HG02943 (cell line): ENCODE results near the gene ARHGAP18.

Experiments
- ATAC-seq: cut with Tn5 transposase; IDR thresholded peaks from one replicate; pipeline ENCODE4 v1.9.1; 2021; ENCODE audit warnings: mild to moderate bottlenecking, low read depth, moderate library complexity; ENCODE audit not compliant: unreplicated experiment

Gene ARHGAP18

DNA sequence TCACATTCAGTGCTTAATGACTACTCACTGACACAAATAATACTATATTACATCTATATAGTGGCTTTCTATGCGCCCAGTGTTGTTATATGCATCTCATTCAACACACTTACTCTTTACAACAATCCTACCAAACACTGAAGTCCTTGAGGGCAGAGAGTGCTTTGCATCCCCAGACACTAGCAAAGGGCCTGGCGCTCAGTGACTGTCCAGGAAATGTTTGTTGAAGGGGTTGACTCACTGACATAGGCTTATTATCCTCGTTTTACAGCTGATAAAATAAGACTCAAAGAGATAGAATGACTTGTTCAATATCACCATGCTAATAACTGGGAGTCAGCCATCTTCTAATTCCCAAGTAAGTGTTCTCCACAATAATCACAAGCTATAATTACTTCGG, 163.3 kb downstream of the ARHGAP18 start:
- no peak for ATAC-seq

DNA sequence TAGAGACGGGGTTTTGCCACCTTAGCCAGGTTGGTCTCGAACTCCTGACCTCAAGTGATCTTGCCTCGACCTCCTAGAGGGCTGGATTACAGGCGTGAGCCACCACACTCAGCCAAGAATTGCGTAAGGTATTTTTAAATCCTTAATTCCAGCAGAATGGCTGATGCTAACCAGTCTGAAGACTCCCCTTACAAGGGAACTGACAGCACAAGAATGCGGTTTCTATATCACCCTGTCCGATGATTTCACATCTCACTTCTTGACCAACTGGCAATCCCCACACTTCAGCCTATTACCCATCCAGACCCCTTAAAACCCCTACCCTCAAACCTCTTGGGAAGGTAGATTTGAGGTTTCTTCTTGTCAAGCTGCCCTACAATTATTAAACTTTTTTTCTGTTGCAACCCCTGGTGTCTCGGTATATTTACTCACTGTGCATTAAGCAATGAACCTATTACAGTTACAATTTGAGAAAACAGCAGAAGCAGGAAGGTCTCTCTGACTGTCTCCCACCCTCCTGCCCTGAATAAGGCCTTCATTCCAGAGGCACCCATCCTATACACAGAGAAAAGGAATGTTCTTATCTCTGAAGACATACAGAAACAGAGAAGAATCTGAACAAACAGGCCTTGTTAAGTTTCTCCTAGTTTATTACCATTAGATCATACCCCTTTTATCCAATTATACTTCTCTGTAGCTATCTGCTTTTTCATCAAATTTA, 164.9 kb downstream of the ARHGAP18 start:
- no peak for ATAC-seq

DNA sequence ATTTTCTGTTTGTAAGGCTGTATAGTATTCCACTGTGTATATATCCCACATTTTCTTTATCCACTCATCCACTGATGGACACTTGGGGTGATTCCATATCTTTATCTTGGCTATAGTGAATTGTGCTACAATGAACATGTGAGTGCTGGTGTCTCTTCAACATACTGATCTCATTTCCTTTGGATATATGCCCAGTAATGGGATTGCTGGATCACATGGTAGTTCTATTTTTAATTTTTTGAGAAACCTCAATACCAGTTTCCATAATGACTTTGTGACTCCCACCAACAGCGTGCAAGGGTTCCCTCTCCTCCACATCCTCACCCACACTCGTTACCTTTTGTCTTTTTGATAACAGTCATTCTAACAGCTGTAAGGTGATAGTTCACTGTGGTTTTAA, 166.0 kb downstream of the ARHGAP18 start:
- no peak for ATAC-seq

DNA sequence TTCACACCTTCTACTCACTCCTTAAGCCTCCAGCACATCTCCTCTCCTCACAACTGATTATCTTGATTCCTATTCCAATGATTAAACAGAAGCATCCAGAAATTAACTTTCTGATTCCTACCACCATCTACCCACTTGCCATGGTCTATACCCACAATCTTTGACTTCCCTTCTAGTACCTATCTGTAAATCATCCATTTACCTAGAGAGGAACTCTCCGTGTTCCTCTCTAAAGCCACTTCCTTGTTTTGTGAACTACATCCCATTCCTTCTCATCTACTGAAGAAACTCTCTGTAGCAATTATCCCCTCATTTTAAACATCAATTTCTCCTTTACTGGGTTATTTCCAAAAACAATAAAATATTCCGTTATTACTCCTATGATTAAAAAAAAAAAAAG, 167.3 kb downstream of the ARHGAP18 start:
- no peak for ATAC-seq

DNA sequence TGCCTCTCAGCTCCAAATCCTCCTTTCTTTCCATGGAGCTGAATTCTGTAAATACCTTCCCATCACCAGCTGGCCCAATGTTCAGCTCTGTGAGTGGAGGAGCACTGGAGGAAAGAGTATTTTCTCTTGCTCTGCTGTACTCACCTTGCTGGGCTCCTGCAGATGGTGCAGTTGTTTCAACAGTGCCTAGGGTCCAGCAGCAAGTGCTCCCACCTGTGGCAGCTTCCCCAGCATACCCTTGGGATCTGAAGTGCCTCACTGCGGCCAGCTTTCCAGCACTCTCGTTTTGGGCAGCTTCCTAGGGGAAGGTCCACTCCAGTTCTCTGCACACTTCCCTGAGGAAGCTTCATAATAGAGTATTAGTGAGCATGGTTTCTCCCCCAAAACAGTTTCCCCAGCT, 170.9 kb downstream of the ARHGAP18 start:
- ATAC-seq, result no peak

DNA sequence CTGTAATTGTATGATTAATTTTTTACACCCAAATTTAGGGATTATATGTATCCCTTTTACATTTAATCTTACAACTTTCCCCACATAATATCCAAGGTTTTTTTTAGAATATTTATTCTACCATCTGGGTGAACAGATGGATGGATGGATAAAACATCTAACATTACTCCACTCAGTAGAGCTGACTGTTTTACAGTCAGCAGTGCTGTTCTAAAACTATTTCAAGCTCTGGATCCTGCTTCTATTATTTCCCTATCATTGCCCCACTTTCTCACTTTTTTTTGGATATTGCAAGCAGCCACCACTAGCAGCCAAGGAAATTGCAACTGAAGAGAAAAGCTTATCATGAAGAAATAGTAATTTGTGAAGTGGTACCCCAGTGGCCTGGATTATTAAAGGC, 173.7 kb downstream of the ARHGAP18 start:
- no peak for ATAC-seq

DNA sequence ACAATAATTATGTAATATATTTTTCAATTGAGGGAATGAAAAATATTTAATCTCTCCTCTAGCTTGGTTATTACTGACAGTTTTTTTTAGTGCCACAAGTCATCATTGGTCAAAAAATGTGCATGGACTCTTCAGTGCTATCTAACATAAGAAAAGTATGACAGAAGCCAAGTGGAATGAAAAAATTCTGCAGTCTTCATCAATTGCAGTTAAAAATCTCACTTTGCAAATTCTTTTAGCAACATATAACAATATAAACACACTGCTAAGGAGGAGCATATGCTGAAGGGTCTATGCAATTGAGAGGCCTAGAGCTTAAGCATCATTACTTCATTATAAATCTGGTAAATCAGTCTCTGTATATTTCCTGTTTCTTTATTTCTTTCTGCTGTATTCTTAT, 175.1 kb downstream of the ARHGAP18 start:
- ATAC-seq, result no peak
